CD14-positive monocyte (primary cell): ENCODE measurements around the gene PARL. TPM values are rescaled to one million over a fixed set of nuclear protein-coding genes. Genes with fewer than 3 reads are reported as not detected.

Source experiments
- DNase-seq, 3 donors: peaks; one replicate each; pipeline ENCODE4 v3.0.0-alpha.2; 2011 to 2022
- H2AFZ ChIP-seq: 2 replicates; pipeline ENCODE4 v1.6.0; 2012; ENCODE audit warnings: mild to moderate bottlenecking, low read depth, low read length, inconsistent platforms; ENCODE audit not compliant: insufficient read depth, poor library complexity, severe bottlenecking
- H3K27ac ChIP-seq, 2 donors: 1 replicate in 1 of 2; 2 replicates in 1 of 2; pipeline ENCODE4 v1.5.1; 2012 to 2013; ENCODE audit warnings: low read length in 2 of 2, control low read depth in 1 of 2, inconsistent platforms in 1 of 2, low read depth in 1 of 2, mild to moderate bottlenecking in 1 of 2
- H3K27me3 ChIP-seq, 2 donors: one replicate each; pipeline versions ENCODE4 v1.6.0 to v1.6.1; 2011 to 2013; ENCODE audit warnings: low read length in 2 of 2; ENCODE audit not compliant: control insufficient read depth in 2 of 2, insufficient read depth in 2 of 2
- H3K36me3 ChIP-seq, 2 donors: replicated peaks in 1 of 2; 1 replicate in 1 of 2; 2 replicates in 1 of 2; pipeline versions ENCODE4 v1.5.1 to v1.6.1; 2012 to 2013; ENCODE audit warnings: low read length in 2 of 2, control low read depth in 1 of 2, inconsistent platforms in 1 of 2, mild to moderate bottlenecking in 1 of 2; ENCODE audit not compliant: insufficient read depth in 2 of 2, control insufficient read depth in 1 of 2
- H3K4me1 ChIP-seq, 2 donors: 1 replicate in 1 of 2; 2 replicates in 1 of 2; pipeline versions ENCODE4 v1.5.1 to v1.6.1; 2012 to 2013; ENCODE audit warnings: low read length in 2 of 2, control low read depth in 1 of 2, inconsistent platforms in 1 of 2, mild to moderate bottlenecking in 1 of 2, moderate library complexity in 1 of 2; ENCODE audit not compliant: insufficient read depth in 2 of 2, control insufficient read depth in 1 of 2
- H3K4me2 ChIP-seq: replicated peaks from 2 replicates; pipeline ENCODE3; 2012; ENCODE audit warnings: low read length, moderate library complexity, mild to moderate bottlenecking; ENCODE audit not compliant: poor library complexity, severe bottlenecking; ENCODE audit errors: extremely low read depth
- H3K4me3 ChIP-seq, 3 experiments: fragments of 200-600 bp in 1 of 3; sonication (generic) in 1 of 3; replicated peaks in 1 of 3; 1 replicate in 2 of 3; 2 replicates in 1 of 3; pipeline ENCODE4 v1.5.1; 2011 to 2013; ENCODE audit warnings: low read length in 3 of 3, mild to moderate bottlenecking in 3 of 3, control low read depth in 2 of 3, low read depth in 2 of 3, inconsistent platforms in 1 of 3, moderate library complexity in 1 of 3
- H3K79me2 ChIP-seq: 2 replicates; pipeline ENCODE4 v1.6.0; 2012; ENCODE audit warnings: mild to moderate bottlenecking, control low read depth, inconsistent platforms, low read length, moderate library complexity; ENCODE audit not compliant: insufficient read depth
- H3K9ac ChIP-seq: 2 replicates; pipeline ENCODE4 v1.6.0; 2017; ENCODE audit warnings: low read length, mild to moderate bottlenecking; ENCODE audit not compliant: insufficient read depth, poor library complexity, severe bottlenecking
- H3K9me3 ChIP-seq, 2 donors: replicated peaks in 1 of 2; 1 replicate in 1 of 2; 2 replicates in 1 of 2; pipeline versions ENCODE4 v1.5.1 to v1.6.1; 2012 to 2013; ENCODE audit warnings: low read length in 2 of 2, control low read depth in 1 of 2; ENCODE audit not compliant: control insufficient read depth in 1 of 2, insufficient read depth in 1 of 2
- H4K20me1 ChIP-seq: 2 replicates; pipeline ENCODE4 v1.6.0; 2012; ENCODE audit warnings: mild to moderate bottlenecking, low read length, control low read depth, moderate library complexity; ENCODE audit not compliant: insufficient read depth
- H3K27ac Mint-ChIP-seq, 7 donors: one replicate each; pipeline ENCODE4 v1.8.0; 2020; ENCODE audit warnings: mild to moderate bottlenecking in 7 of 7, mixed read lengths in 7 of 7, moderate library complexity in 6 of 7, inconsistent platforms in 2 of 7
- H3K27me3 Mint-ChIP-seq, 3 donors: one replicate each; pipeline ENCODE4 v1.8.0; 2021 to 2022; ENCODE audit warnings: low read depth in 3 of 3, mild to moderate bottlenecking in 3 of 3, mixed read lengths in 3 of 3, moderate library complexity in 3 of 3, inconsistent platforms in 1 of 3
- H3K36me3 Mint-ChIP-seq, 2 donors: one replicate each; pipeline ENCODE4 v1.8.0; 2020; ENCODE audit warnings: mixed read lengths in 2 of 2, inconsistent platforms in 1 of 2, mild to moderate bottlenecking in 1 of 2
- H3K4me1 Mint-ChIP-seq: one replicate; pipeline ENCODE4 v1.8.0; 2020; ENCODE audit warnings: mild to moderate bottlenecking, mixed read lengths
- H3K4me3 Mint-ChIP-seq, 2 donors: one replicate each; pipeline ENCODE4 v1.8.0; 2020; ENCODE audit warnings: mild to moderate bottlenecking in 2 of 2, mixed read lengths in 2 of 2, moderate library complexity in 1 of 2
- H3K9me3 Mint-ChIP-seq, 7 donors: one replicate each; pipeline ENCODE4 v1.8.0; 2020 to 2022; ENCODE audit warnings: mixed read lengths in 7 of 7, mild to moderate bottlenecking in 6 of 7, moderate library complexity in 6 of 7, inconsistent platforms in 2 of 7
- WGBS: methylation state at CpG from one replicate; pipeline ENCODE4 v1.1.5; 2013; ENCODE audit warnings: missing lambda C conversion rate; ENCODE audit not compliant: insufficient coverage; 5-methylcytosine and 5-hydroxymethylcytosine counted together
- intact Hi-C, 2 donors: fragments of 100-400 bp; cut with micrococcal nuclease; formaldehyde crosslinking; loops; one replicate each; pipeline versions ENCODE4 v1.15.0 to v1.15.1; 2023
- polyA plus RNA-seq, 3 donors: library from polyadenylated mRNA; depleted of rRNA in 1 of 3; unstranded in 2 of 3; stranded (reverse) in 1 of 3; fragments of 300-500 nt in 2 of 3; fragments of >200 nt in 1 of 3; fragmentation: Illumina TruSeq in 2 of 3; gene quantifications; 1 replicate in 2 of 3; 2 replicates in 1 of 3; pipeline ENCODE4 v1.2.3, GENCODE V29; 2012 to 2021
- TF ChIP-seq, protein P1 (sequence below): fragments of 200-600 bp; IDR thresholded peaks from one replicate; pipeline ENCODE4 v1.8.0; 2022; ENCODE audit warnings: antibody characterized with exemption, mild to moderate bottlenecking

PARL gene
- polyA plus RNA-seq, 3 donors: 65.6 to 196 (median 155) TPM

DNA sequence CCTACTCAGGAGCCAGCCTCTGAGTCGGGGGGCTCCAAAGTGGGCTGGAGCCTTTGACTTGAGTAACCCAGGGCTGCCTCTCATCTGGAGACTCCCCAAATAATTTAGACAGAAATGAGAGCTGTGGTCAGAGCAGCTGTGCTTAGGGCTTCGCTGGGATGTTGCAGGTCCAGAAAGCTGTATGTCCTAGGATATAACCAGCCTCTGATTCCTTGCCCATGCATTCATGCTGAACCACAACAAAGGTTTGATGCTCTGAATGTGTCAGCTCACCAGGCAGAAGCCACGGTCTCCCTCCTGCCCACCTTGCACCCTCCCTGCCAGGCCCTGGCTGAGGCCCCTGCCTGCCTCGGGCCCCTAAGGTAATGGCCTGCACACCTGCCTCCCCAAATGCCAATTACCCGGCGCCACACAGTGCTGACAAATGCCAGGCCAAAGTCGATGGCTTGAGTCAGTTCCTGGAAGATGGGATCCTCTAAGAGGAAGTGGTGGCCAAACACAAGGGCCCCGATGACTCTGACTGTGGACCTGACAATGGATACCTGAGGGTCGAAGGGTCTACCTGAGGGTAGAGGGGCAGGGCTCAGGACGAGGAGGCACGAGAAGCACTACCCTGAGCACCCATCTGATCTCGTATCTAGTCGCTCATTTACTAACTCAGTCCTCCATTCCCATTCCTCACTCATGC lies 21.7 kb upstream of the PARL start:
- H3K9me3 ChIP-seq: no peaks in the 10 kb centered on the region
- H3K27me3 ChIP-seq: no peaks in the 10 kb centered on the region
- 90% methylated on average over 12 of the region's 13 CpGs for WGBS
- H3K4me2 ChIP-seq: no peak overlapping the region
- no peak overlapping the region for H2AFZ ChIP-seq
- no peak overlapping the region for H3K27ac Mint-ChIP-seq
- H3K27ac ChIP-seq: no peak overlapping the region
- TF ChIP-seq, protein P1, sequence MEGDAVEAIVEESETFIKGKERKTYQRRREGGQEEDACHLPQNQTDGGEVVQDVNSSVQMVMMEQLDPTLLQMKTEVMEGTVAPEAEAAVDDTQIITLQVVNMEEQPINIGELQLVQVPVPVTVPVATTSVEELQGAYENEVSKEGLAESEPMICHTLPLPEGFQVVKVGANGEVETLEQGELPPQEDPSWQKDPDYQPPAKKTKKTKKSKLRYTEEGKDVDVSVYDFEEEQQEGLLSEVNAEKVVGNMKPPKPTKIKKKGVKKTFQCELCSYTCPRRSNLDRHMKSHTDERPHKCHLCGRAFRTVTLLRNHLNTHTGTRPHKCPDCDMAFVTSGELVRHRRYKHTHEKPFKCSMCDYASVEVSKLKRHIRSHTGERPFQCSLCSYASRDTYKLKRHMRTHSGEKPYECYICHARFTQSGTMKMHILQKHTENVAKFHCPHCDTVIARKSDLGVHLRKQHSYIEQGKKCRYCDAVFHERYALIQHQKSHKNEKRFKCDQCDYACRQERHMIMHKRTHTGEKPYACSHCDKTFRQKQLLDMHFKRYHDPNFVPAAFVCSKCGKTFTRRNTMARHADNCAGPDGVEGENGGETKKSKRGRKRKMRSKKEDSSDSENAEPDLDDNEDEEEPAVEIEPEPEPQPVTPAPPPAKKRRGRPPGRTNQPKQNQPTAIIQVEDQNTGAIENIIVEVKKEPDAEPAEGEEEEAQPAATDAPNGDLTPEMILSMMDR: no peak
- no peak overlapping the region for H3K4me3 Mint-ChIP-seq
- H4K20me1 ChIP-seq: no peaks in the 10 kb centered on the region
- H3K36me3 ChIP-seq: no peaks in the 10 kb centered on the region
- no peaks in the 10 kb centered on the region for H3K4me1 Mint-ChIP-seq
- no peaks in the 10 kb centered on the region for H3K4me1 ChIP-seq
- no peaks in the 10 kb centered on the region for H3K9me3 Mint-ChIP-seq
- no peaks in the 10 kb centered on the region for H3K79me2 ChIP-seq
- H3K36me3 Mint-ChIP-seq: no peaks in the 10 kb centered on the region
- no peak for DNase-seq
- no peak overlapping the region for H3K9ac ChIP-seq
- intact Hi-C loops: no loop called here
- H3K4me3 ChIP-seq: no peak overlapping the region
- peaks cover 3 to 11% (median 6%) of the 10 kb centered on the region in 3 donors for H3K27me3 Mint-ChIP-seq

DNA sequence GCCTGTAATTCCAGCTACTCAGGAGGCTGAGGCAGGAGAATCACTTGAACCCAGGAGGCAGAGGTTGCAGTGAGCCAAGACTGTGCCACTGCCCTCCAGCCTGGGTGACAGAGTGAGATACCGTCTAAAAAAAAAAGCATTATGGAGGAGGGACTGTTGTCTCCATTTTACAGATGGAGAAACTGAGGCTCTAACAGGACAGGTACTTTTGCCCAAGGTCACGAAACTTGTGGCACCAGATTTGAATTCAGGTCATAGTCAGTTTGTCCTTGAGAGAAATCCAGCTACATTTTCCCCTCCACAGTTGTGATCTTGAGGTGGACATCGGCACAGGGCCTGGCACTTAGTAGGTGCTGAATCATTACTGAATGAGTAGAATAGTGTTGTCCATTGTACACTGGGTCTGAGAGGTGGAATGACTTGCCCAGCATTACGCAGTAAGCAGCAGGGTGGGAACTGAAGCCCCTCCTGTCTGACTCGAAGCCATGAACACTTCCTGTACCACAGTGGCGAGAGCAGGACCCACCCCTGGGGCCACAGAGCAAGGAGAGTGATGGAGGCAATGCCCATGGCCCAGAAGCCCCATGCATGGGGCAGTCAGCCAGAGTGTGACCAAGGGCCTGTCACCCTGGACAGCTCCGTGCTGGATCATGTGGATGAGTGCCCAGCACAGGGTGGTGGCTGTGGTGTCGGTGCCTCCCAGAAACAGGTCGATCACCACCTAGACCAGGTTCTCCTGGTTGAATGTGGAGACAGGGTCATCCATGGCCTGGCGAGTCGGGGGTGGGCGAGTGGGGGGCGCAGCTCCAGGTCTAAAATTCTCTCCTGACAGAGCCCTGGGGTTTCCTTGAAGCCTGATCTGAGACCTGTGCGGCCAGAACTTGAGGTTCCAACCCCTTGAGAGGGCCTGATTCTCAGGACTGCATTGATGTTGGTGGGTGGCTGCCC lies 20.4 kb upstream of the PARL start:
- no peaks in the 10 kb centered on the region for H3K4me1 ChIP-seq
- whole genome bisulfite sequencing: 81% methylated on average over 11 of the region's 14 CpGs
- H3K4me1 Mint-ChIP-seq: no peaks in the 10 kb centered on the region
- H2AFZ ChIP-seq: no peak overlapping the region
- H3K36me3 ChIP-seq: no peaks in the 10 kb centered on the region
- H3K27me3 ChIP-seq: no peaks in the 10 kb centered on the region
- intact Hi-C loops: no loop called here
- H3K9me3 Mint-ChIP-seq: peaks cover 0 to 3% (median 0%) of the 10 kb centered on the region in 7 donors
- no peaks in the 10 kb centered on the region for H4K20me1 ChIP-seq
- no peak overlapping the region for H3K9ac ChIP-seq
- TF ChIP-seq, protein P1: no peak
- H3K27ac ChIP-seq: no peak overlapping the region
- no peaks in the 10 kb centered on the region for H3K79me2 ChIP-seq
- H3K9me3 ChIP-seq: no peaks in the 10 kb centered on the region
- H3K4me3 ChIP-seq: no peak overlapping the region
- no peak overlapping the region for H3K4me2 ChIP-seq
- no peak for DNase-seq
- peaks cover 6 to 13% (median 9%) of the 10 kb centered on the region in 3 donors for H3K27me3 Mint-ChIP-seq
- no peaks in the 10 kb centered on the region for H3K36me3 Mint-ChIP-seq
- H3K4me3 Mint-ChIP-seq: no peak overlapping the region
- peak overlapping the region in 1 of 7 donors; percentile 64 for H3K27ac Mint-ChIP-seq
